Activated CD8-positive, alpha-beta T cell treated with anti-CD3 and anti-CD28 coated beads for 36 hours (primary cell): ENCODE measurements around the gene MYBL2. TPM values are rescaled to one million over a fixed set of nuclear protein-coding genes. Genes with fewer than 3 reads are reported as not detected.

Experiments
- ATAC-seq: fragments of 200-7000 bp; cut with Tn5 transposase; one replicate; pipeline ENCODE4 v1.10.0; 2021; ENCODE audit warnings: mild to moderate bottlenecking, moderate library complexity
- CTCF ChIA-PET: fragments of 350-600 bp; sonication (Branson Sonifier 250); formaldehyde crosslinking; loops from one replicate; lab custom pipeline; 2021; ENCODE audit warnings: antibody characterized with exemption; lab: Charles Lee
- POLR2A ChIA-PET: fragments of 350-600 bp; sonication (Branson Sonifier 250); formaldehyde crosslinking; loops from one replicate; lab custom pipeline; 2021; ENCODE audit warnings: antibody characterized with exemption; lab: Charles Lee
- DNase-seq: peaks from one replicate; pipeline ENCODE4 v3.0.0-alpha.2; 2020
- H3K27ac Mint-ChIP-seq: one replicate; pipeline ENCODE4 v1.8.0; 2021; ENCODE audit warnings: mild to moderate bottlenecking, mixed read lengths
- H3K27me3 Mint-ChIP-seq: one replicate; pipeline ENCODE4 v1.8.0; 2021; ENCODE audit warnings: mixed read lengths
- H3K36me3 Mint-ChIP-seq: one replicate; pipeline ENCODE4 v1.8.0; 2021; ENCODE audit warnings: low read depth, mixed read lengths
- H3K4me1 Mint-ChIP-seq: one replicate; pipeline ENCODE4 v1.8.0; 2021; ENCODE audit warnings: low read depth, mixed read lengths
- H3K4me3 Mint-ChIP-seq: one replicate; pipeline ENCODE4 v1.8.0; 2021; ENCODE audit warnings: mild to moderate bottlenecking, moderate library complexity, mixed read lengths
- H3K9me3 Mint-ChIP-seq: one replicate; pipeline ENCODE4 v1.8.0; 2021; ENCODE audit warnings: mixed read lengths
- CTCF ChIP-seq: fragments of 200-600 bp; IDR thresholded peaks from one replicate; pipeline ENCODE4 v1.8.0; 2022; ENCODE audit warnings: antibody characterized with exemption, mild to moderate bottlenecking
- intact Hi-C: fragments of 100-400 bp; cut with micrococcal nuclease; formaldehyde crosslinking; loops from one replicate; pipeline ENCODE4 v1.10.0; 2022
- total RNA-seq, 2 experiments: library from RNA; stranded (reverse); gene quantifications; one replicate each; pipeline ENCODE4 v1.2.3, GENCODE V29; 2021

MYBL2 gene
- total RNA-seq, 2 experiments from 2014 or later: 93.6 to 96.4 TPM

- no peaks in the 10 kb centered on the region for H3K27me3 Mint-ChIP-seq
- DNase-seq (no peak), ATAC-seq (no peak)
- peaks cover 23% of the 10 kb centered on the region for H3K4me1 Mint-ChIP-seq
- intact Hi-C loops: no loop called here
- ChIA-PET POLR2A (interaction anchor here (1.5 kb wide), 1 partner anchor 86 kb away, joined by 4 read pairs; no protein-coding TSS in a partner anchor), CTCF (interaction anchor here (3.4 kb wide), 1 partner anchor 12 kb away, joined by 15 read pairs; no protein-coding TSS in a partner anchor)
- no peak overlapping the region for H3K27ac Mint-ChIP-seq
- H3K4me3 Mint-ChIP-seq: no peak overlapping the region
- H3K36me3 Mint-ChIP-seq: no peaks in the 10 kb centered on the region
- no peak for TF ChIP-seq CTCF
- H3K9me3 Mint-ChIP-seq: no peaks in the 10 kb centered on the region
Measured at GRCh38 chr20:43737925-43738324, 71.0 kb downstream of the MYBL2 start.

GRCh38 chr20:43739148-43739749 lies 72.3 kb downstream of the MYBL2 start:
- Mint-ChIP-seq H3K4me3 (no peak overlapping the region), H3K9me3 (no peaks in the 10 kb centered on the region), H3K36me3 (no peaks in the 10 kb centered on the region), H3K27me3 (no peaks in the 10 kb centered on the region), H3K4me1 (peaks cover 13% of the 10 kb centered on the region), H3K27ac (no peak overlapping the region)
- ChIA-PET POLR2A (no interaction called here), CTCF (interaction anchor here (1.4 to 1.5 kb wide), 2 partner anchors 11 to 341 kb away, joined by 3 to 5 read pairs; no protein-coding TSS in a partner anchor)
- DNase-seq (no peak), ATAC-seq (no peak)
- intact Hi-C loops: no loop called here
- no peak for TF ChIP-seq CTCF

- H3K27me3 Mint-ChIP-seq: no peaks in the 10 kb centered on the region
- no peak for DNase-seq
- ChIA-PET CTCF (interaction anchor here (1.5 kb wide), 1 partner anchor 9 kb away, joined by 3 read pairs; no protein-coding TSS in a partner anchor), POLR2A (no interaction called here)
- TF ChIP-seq CTCF: no peak
- ATAC-seq: no peak
- intact Hi-C loops: no loop called here
- no peak overlapping the region for H3K4me3 Mint-ChIP-seq
- peaks cover 18% of the 10 kb centered on the region for H3K4me1 Mint-ChIP-seq
- no peaks in the 10 kb centered on the region for H3K9me3 Mint-ChIP-seq
- no peak overlapping the region for H3K27ac Mint-ChIP-seq
- H3K36me3 Mint-ChIP-seq: no peaks in the 10 kb centered on the region
Measured at GRCh38 chr20:43740642-43741041, 73.7 kb downstream of the MYBL2 start.

- CTCF ChIA-PET: interaction anchor here (0.7 to 1.6 kb wide), 3 partner anchors 8 to 372 kb away, joined by 3 to 4 read pairs (median 3); no protein-coding TSS in a partner anchor
- H3K4me3 Mint-ChIP-seq: no peak overlapping the region
- POLR2A ChIA-PET: no interaction called here
- peaks cover 4% of the 10 kb centered on the region for H3K27me3 Mint-ChIP-seq
- no peak overlapping the region for H3K27ac Mint-ChIP-seq
- peak; percentile 70 for DNase-seq
- H3K36me3 Mint-ChIP-seq: no peaks in the 10 kb centered on the region
- ATAC-seq: peak; percentile 91
- no peaks in the 10 kb centered on the region for H3K9me3 Mint-ChIP-seq
- TF ChIP-seq CTCF: no peak
- intact Hi-C loops: no loop called here
- H3K4me1 Mint-ChIP-seq: peaks cover 13% of the 10 kb centered on the region
Measured at GRCh38 chr20:43744151-43744611, 77.3 kb downstream of the MYBL2 start.
